ENCODE results near the gene NTN4.

GRCh38 chr12:95759718-95760117 is 30.8 kb downstream of the NTN4 start:
- TF ChIP-seq CTCF (conservative IDR thresholded peaks at IDR 0.05; ENCODE audit: low read depth, low read length) (no peak), EZH2 (IDR thresholded peaks at IDR 0.05; ENCODE audit: borderline replicate concordance, low read depth, low read length, poor library complexity, severe bottlenecking) (no peak)
